NOMO-1 treated with dmso at 0.1 percent for 144 hours (cell line): ENCODE results near the gene HSFX3.
A peak's percentile ranks its signal among the peaks of the same experiment; 100 is the strongest.
"Not testable (repeated sequence)": the region's sequence is repeated elsewhere in the genome, so short reads cannot be mapped to it uniquely, and the experiment has no call there.

ENCODE experiments used
- DNase-seq: peaks from one replicate; lab custom pipeline; 2025; ENCODE audit not compliant: unreplicated experiment; lab: John Stamatoyannopoulos, UW

The HSFX3 gene

GRCh38 chrX:149518236-149518635, 31.5 kb downstream of the HSFX3 start:
- DNase-seq, result no peak

- no peak for DNase-seq
Observed at GRCh38 chrX:149517308-149517707, 32.4 kb downstream of the HSFX3 start.

GRCh38 chrX:149516604-149517003, 33.1 kb downstream of the HSFX3 start:
- DNase-seq, result no peak

- DNase-seq, result no peak
Observed at GRCh38 chrX:149515954-149516602, 33.6 kb downstream of the HSFX3 start.

- no peak for DNase-seq
Observed at GRCh38 chrX:149513825-149514428, 35.8 kb downstream of the HSFX3 start.

- DNase-seq, result peak; percentile 20
Observed at GRCh38 chrX:149512225-149512885, 37.4 kb downstream of the HSFX3 start.

GRCh38 chrX:149511081-149511480, 38.6 kb downstream of the HSFX3 start:
- DNase-seq, result no peak

GRCh38 chrX:149510386-149510785, 39.3 kb downstream of the HSFX3 start:
- no peak for DNase-seq

- no peak for DNase-seq
Observed at GRCh38 chrX:149508467-149508866, 41.3 kb downstream of the HSFX3 start.

- no peak for DNase-seq
Observed at GRCh38 chrX:149506349-149506748, 43.4 kb downstream of the HSFX3 start.

GRCh38 chrX:149505671-149506070, 44.1 kb downstream of the HSFX3 start:
- no peak for DNase-seq

GRCh38 chrX:149504915-149505651, 44.6 kb downstream of the HSFX3 start, which contains the start of gene IDS:
IDS (minus strand) TSS chrX:149505306; CDS start chrX:149505137, 169 bp downstream.
- DNase-seq, result peak; percentile 65

- no peak for DNase-seq
Observed at GRCh38 chrX:149504226-149504914, 45.4 kb downstream of the HSFX3 start.

- peak; percentile 37 for DNase-seq
Observed at GRCh38 chrX:149503446-149503845, 46.3 kb downstream of the HSFX3 start.

- not testable (repeated sequence) for DNase-seq
Observed at GRCh38 chrX:149502923-149503322, 46.8 kb downstream of the HSFX3 start.

- DNase-seq, result no peak
Observed at GRCh38 chrX:149499766-149500165, 50.0 kb downstream of the HSFX3 start.

- no peak for DNase-seq
Observed at GRCh38 chrX:149498767-149499166, 51.0 kb downstream of the HSFX3 start.
